HG03025 (cell line): ENCODE data around the gene C4A.
A peak's percentile ranks its signal among the peaks of the same experiment; 100 is the strongest.
"Not testable (repeated sequence)": the region's sequence is repeated elsewhere in the genome, so short reads cannot be mapped to it uniquely, and the experiment has no call there.

Experiments used
- ATAC-seq: cut with Tn5 transposase; IDR thresholded peaks from one replicate; pipeline ENCODE4 v1.9.1; 2021; ENCODE audit warnings: mild to moderate bottlenecking, moderate library complexity; ENCODE audit not compliant: unreplicated experiment, low FRiP score

C4A gene

DNA sequence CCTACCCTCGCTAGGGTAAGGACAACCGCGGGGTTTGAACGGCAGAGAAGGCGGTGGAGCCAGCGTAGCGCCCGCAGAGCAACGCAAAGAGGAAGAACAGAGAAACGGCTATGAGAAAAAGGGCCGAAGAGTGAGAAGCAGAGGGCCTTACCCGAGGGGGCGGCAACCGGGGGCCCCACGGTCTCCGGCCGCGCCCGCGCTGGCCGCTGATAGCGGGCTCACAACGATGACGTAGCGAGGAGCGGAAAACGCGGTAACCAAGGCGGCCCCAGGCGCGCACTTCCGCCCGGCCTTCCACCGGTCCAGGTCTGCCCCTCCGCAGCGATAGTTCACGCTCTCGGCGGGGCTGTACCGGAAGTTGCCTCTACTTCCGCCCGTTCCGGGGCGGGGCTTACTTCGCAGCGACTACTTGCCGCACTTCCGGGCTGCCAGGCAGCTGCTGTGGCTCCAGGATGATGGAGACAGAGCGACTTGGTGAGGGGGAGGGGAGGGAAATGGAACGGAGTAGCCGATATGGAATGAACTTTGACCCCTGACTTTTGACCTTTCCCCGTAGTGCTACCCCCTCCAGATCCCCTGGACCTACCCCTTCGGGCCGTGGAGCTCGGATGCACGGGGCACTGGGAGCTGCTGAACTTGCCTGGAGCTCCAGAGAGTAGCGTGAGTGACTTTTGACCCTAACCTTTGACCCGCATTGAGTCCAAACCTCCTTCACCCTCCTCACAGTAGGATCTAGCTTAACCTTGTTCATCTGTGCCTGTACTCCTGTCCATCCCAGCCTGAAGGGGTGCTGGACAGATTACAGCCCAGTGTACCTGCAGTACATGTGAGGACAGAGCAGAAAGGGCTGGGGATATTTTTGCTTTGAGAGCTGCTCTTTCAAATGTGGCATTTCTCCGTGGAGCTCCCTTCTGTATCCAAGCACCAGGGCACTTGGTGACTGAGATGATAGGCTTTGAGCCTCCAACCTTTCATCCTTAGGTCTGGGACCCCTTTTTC lies 22.8 kb upstream of the C4A start, which contains the start of the genes NELFE and SKIC2:
NELFE (minus strand) TSS at position 231 of the 999 bp plus-strand sequence. CDS start 525 bp downstream, outside the sequence.
SKIC2 (plus strand) TSS at position 435 of the 999 bp plus-strand sequence; CDS start at position 453, 18 bp downstream.
- peak; percentile 89 for ATAC-seq

DNA sequence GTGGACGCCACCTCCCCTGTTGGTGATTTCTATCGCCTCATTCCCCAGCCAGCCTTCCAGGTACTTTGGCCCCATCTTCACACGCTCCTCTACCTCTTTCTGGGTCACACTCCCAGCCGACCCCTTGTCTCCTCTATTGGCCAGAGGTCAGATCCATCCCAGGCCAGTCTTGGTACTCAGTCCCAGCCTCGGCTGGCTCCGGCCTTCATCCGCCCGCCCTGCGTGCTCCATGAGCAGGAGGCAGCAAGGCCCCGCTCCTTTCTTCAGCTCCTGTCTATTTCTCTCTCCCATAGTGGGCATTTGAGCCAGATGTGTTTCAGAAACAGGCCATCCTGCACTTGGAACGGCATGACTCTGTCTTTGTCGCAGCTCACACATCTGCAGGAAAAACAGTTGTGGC lies 20.2 kb upstream of the C4A start:
- no peak for ATAC-seq

DNA sequence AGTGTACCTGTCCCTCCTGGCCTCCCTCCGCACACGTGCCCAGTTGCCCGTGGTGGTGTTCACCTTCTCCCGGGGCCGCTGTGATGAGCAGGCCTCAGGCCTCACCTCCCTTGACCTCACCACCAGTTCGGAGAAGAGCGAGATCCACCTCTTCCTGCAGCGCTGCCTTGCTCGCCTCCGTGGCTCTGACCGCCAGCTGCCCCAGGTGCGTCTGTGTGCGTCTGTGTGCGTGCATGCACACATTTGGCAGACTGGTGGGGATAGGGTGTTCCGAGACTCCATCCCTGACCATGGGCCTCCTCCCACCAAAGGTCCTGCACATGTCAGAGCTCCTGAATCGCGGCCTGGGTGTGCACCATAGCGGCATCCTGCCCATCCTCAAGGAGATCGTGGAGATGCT lies 17.9 kb upstream of the C4A start:
- no peak for ATAC-seq

DNA sequence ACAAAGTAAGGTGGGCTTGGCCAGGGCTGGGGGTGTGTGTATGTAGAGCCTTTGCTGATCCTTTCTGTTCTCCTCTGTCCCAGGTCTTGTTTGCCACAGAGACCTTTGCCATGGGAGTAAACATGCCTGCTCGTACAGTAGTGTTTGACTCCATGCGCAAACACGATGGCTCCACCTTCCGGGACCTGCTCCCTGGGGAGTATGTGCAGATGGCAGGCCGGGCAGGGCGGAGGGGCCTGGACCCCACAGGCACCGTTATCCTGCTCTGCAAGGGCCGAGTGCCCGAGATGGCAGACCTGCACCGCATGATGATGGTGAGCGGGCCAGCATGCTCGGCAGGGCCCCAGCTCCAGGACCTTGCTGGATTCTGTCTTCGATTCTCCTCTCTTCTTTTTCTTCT lies 16.2 kb upstream of the C4A start:
- no peak for ATAC-seq

DNA sequence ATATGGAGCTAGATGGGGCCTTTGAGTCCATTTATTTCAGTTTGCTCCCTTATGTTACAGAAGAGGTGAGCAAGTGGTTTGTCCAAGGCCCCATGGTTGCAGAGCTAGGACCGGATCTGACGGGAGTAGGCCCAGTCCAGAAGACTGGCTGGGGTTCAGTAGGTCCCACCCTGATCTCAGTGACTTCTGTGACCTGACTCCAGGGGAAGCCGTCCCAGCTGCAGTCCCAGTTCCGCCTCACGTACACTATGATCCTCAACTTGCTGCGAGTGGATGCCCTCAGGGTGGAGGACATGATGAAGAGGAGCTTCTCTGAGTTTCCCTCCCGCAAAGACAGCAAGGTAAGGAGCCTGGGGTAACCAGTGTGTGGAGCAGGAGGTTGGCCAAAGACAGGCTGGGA lies 15.4 kb upstream of the C4A start:
- ATAC-seq: no peak

DNA sequence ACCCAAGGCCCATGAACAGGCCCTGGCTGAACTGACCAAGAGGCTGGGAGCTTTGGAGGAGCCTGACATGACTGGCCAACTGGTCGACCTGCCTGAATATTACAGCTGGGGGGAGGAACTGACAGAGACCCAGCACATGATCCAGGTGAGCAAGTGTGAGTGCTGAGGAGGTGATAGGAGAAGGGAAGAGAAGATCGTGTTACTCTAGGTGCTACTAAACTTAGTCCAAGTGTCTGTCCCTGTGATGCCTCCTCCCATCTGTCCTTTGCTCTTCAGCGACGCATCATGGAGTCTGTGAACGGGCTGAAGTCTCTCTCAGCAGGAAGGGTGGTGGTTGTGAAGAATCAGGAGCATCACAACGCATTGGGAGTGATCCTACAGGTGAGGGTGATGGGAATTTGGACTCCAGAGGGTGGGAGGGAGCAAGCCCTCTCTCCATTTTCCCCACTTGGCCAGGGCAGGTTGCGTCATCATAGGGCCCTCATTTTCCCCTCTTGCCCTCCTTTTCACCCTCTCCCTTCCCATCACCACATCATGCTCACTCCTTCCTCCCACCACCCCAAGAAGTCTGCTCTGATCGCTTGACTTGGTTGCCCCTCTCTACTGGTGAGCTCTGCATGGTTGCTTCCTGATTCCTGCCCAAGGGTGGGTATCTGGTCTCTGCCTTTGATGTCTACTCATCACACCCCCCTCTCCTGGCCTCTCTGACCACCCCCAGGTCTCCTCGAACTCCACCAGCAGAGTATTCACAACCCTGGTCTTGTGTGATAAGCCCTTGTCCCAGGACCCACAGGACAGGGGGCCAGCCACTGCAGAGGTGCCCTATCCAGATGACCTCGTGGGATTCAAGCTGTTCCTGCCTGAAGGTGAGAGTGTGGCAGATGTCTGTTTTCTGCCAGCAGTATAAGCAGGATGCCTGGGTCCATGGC lies 14.6 kb upstream of the C4A start:
- no peak for ATAC-seq

DNA sequence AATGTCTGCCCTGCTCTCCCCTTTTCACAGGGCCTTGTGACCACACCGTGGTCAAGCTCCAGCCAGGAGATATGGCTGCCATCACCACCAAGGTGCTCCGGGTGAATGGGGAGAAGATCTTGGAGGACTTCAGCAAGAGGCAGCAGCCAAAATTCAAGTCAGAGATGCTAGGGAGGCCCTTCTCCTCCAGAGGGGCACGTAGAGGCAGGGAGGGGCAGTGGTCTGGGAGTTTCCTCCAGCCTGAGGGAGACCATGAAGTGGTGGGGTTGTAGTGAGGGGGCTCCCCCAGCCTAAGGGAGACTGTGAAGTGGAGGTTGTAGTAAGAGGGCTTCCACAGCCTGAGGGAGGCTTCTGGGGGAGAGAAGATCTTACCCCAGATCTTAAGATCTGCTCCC lies 13.9 kb upstream of the C4A start:
- ATAC-seq: no peak

DNA sequence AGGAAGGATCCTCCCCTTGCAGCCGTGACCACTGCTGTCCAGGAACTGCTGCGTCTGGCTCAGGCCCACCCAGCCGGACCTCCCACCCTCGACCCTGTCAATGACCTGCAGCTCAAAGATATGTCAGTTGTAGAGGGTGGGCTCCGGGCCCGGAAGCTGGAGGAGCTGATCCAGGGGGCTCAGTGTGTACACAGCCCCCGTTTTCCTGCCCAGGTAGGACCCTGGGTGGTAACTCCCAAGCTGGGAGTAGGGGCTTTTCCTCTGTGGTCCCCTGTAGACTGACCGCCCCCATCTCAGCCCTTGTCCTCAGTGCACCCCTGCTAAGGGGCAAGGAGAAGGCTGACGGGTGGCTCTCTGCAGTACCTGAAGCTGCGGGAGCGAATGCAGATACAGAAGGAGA lies 13.5 kb upstream of the C4A start:
- no peak for ATAC-seq

DNA sequence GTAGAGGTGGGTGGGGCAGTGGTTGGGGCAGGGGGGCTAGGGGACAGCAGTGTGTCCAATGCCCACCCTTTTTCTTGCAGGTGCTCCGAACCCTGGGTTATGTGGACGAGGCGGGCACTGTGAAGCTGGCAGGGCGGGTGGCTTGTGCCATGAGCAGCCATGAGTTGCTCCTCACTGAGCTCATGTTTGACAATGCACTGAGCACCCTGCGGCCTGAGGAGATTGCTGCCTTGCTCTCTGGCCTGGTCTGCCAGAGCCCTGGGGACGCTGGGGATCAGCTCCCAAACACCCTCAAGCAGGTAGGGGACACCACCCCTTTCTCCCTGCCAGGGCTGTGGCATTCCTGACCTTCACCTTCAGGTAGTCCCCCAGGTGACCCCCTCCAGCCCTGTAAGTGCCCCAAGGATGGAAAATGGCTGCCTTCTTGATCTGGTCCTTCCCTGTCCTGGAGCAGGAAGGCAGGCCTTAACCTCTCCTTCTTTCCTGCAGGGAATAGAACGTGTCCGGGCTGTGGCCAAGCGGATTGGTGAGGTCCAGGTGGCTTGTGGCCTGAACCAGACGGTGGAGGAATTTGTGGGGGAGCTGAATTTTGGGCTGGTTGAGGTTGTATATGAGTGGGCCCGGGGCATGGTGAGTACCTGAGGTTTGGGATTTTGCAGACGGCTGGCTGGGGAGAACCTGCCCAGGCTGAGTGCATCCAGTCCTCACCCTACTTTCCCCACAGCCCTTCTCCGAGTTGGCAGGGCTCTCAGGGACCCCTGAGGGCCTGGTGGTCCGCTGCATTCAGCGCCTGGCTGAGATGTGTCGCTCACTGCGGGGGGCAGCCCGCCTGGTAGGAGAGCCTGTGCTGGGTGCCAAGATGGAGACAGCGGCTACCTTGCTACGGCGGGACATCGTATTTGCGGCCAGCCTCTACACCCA lies 12.8 kb upstream of the C4A start:
- no peak for ATAC-seq

DNA sequence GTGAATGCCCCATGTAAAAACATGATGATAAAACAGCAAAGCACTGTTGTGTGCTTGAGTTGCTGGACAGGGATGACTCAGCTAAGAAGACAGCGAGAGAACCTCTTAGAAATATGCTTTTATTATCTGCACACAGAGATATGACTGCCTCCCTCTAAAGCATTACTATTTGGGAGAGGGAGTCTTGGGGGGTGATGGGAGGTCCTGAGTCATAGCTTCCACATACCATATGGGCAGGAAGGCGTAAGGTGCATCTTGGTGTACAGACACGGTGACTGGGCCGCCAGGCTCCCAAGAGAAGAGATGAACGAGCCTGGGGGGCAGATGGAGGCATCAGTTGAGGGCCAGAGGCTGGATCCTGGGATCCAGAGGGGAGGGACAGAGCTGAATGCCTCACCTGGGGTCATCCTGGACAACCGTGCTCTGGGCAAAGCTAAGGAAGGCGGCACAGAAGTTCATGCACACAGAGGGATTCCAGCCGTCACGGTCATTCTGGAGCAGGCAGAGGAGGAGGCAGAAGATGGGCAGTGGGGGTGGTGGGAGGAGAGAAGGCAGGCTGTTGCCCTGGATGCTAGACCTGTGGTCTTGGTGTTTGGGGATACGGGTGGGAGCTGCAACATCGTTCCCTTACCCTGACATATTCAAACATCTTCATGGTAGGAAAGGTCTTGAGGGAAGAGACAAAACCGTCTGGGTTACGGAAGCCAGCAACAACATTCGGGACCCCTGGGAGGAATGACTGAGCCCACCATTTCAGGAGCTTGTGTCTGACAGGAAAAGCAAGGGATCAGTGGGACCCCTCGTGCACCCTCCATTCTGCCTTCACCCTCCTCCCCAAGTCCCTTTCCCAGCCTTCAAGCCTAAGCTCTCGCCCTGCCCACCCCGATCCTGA lies 11.9 kb upstream of the C4A start:
- ATAC-seq: no peak

DNA sequence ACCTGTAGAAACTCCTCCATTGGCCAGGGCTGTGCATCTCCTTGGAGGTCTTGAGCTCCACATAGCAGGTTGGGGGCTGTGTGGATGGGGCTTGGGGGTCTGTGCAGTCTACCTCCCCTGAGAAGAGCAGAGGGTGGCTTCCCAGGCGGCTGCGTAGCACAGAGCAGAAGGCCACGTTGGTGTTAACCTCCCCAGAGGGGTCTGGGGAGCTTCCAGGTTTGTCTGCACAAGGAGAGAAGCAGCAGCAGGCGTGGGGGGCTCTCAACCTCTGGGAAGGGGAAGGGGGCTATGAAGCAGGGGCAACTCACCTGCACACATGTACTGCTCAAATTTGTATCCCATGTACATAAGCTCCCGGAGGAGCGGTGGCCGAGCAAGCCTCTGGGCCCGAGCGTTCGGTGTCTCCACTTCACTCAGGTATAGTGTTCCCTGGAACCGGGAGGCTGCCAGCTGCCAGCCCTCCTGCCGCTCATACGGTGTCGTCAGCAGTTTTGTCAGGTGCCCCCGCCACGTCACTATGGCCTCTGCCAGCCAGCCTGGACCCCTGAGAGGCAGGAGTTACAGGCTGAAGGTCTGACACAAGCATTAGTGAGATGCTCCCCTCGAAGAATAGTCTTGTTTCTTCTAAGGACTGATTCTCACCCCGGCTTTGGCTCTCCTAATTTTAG lies 11.1 kb upstream of the C4A start:
- no peak for ATAC-seq

DNA sequence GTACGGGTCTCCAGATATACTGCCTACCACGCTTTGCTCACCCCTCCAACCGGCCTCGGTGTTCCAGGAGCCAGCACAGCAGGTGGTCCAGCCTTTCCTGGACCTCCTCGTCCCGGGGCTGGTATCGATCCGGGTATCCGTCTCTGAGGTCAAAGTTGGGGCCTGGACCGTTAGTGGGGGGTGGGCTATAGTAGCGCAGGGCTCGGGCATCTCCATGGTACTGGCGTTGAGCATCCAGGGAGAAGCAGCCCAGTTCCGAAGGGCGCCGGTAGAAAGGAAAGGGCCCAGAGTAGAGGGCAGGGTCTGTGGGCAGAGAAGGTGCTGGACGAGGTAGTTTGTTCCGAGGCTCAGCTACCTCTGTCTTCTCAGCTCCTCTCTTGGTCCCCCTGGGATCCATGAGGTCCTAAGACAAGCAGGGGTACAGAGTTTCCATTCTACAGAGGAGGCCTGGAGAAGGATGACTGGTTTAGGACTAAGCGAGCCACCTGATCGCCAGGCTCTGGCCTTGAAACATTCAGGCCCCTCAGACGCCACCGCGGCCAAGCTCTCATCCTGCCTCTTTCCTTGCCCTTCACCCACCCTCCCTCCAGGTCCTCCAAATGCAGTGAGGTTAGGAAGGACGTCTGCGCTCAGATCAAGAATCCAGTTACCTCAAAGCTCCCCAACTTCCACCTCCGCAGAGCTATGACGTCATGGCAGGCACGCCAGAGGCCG lies 10.4 kb upstream of the C4A start:
- ATAC-seq: no peak

DNA sequence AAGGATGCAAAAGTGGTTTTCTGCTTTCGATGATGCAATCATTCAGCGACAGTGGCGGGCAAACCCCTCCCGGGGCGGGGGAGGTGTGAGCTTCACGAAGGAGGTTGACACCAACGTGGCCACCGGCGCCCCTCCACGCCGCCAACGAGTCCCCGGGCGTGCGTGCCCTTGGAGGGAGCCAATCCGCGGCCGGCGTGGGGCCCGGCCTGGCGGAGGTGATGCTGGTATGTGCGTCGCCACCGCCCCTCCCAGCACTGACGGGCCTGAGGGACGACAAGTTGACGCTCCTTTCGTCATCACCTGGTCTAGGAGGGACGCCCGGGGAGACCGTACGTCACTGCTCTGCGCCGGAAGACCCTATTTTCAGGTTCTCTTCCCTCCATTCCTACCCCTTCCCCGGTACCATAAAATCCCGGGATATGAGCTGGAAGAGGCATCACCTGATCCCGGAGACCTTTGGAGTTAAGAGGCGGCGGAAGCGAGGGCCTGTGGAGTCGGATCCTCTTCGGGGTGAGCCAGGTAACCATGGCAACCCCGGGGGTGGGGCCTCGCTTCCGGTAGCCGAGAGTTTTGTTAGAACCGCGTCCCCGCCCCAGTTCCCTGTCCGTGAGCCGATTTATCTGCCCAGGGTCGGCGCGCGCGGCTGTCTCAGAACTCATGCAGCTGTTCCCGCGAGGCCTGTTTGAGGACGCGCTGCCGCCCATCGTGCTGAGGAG lies 9.7 kb upstream of the C4A start, which contains the start of gene DXO:
DXO (minus strand) TSS at position 146 of the 716 bp plus-strand sequence. CDS start 463 bp downstream, outside the sequence.
- ATAC-seq: peak; percentile 88

DNA sequence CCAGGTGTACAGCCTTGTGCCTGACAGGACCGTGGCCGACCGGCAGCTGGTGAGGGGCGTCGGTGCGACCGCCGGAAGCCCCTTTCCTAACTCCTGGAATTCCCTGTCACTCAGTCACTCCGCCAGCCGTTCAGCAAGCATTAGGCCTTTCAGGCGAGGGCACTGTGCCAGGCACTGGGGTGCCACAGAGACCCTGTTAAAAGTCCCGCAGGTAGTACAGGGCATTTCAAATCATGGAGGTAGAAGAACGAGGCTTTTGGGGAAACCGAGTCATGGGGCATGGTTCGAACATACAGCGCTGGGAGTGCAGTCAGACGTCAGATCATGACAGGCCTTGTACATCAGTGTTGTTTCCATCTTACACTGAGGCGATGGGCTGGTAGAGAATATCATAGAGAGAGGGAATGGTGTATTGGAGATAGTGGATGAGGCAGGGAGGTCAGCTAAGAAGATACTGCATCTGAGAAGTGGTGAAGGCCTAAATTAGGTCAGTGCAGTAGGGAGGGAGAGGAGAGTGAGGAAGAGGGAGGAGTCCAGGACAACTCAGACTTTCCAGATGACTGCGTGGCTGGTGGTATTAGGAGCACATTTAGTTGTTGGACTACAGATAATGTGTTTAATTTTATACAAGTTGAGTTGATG lies 9.0 kb upstream of the C4A start:
- no peak for ATAC-seq

DNA sequence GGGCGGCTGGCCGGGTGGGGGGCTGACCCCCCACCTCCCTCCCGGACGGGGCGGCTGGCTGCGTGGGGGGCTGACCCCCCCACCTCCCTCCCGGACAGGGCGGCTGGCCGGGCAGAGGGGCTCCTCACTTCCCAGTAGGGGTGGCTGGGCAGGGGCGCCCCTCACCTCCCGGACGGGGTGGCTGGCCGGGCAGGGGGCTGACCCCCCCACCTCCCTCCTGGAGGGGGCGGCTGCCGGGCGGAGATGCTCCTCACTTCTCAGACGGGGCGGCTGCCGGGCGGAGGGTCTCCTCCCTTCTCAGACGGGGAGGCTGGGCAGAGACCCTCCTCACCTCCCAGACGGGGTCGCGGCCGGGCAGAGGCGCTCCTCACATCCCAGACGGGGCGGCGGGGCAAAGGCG lies 5.8 kb upstream of the C4A start:
- not testable (repeated sequence) for ATAC-seq

DNA sequence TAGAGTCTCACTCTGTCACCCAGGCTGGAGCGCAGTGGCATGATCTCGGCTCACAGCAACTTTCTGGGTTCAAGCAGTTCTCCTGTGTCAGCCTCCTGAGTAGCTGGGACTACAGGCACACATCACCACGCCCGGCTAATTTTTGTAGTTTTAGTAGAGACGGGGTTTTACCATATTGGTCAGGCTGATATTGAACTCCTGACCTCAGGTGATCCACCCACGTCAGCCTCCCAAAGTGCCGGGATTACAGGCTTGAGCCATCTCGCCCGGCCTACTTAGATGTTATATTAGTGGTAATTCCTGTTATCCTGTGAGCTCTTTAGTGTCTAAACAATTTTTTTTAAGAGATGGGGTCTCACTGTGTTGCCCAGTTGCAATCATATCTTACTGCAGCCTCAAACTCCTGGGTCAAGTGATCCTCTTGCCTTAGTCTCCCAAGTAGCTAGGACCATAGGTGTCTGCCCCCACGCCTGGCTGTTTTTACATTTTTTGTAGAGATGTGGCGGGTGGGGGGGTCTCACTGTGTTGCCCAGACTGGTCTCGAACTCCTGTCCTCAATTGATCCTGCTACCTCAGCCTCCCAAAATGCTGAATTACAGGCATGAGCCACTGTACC lies 3.9 kb upstream of the C4A start:
- no peak for ATAC-seq
